CD4-positive, alpha-beta T cell treated with Interleukin-17A for 4 hours (primary cell): ENCODE measurements around the gene SMIM14.
"Not testable (repeated sequence)": the region's sequence is repeated elsewhere in the genome, so short reads cannot be mapped to it uniquely, and the experiment has no call there.

ENCODE experiments used
- DNase-seq: peaks from one replicate; pipeline ENCODE4 v3.0.0-alpha.2; 2020; ENCODE audit warnings: mixed read lengths

Gene SMIM14

DNA sequence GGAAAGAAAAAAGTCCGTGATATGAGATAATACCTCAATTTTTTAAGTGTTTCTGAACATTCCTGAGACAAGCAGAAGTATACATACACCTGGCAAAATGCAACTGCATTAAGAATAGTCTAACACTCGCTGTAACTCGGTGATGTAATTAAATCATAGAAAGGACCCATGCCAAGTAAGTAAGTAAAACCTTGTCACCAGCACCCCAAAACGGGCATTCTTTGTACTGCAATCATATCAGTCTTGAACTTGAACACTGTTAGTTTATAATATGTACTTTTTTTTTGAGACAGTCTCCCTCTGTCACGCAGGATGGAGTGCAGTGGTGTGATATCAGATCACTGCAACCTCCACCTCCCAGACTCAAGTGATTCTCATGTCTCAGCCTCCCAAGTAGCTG lies 47.4 kb downstream of the SMIM14 start:
- no peak for DNase-seq

DNA sequence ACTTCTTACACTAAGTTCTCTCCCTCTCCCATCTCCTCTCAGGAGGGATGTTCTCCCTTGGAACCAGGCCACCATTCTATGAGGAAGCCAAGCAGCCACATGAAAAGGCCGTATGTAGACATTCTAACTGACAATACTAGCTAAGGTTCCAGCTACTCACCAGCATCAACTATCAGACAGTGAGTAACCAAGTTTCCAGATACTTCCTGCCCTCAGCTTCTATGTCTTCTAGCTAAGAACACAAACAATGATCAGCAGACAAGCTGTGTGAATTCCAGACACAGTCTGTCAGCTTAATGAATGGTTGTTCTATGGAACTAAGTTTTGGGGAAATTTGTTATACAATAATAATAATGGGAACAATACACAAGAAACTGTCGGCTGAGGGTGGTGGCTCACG lies 50.8 kb downstream of the SMIM14 start:
- no peak for DNase-seq

DNA sequence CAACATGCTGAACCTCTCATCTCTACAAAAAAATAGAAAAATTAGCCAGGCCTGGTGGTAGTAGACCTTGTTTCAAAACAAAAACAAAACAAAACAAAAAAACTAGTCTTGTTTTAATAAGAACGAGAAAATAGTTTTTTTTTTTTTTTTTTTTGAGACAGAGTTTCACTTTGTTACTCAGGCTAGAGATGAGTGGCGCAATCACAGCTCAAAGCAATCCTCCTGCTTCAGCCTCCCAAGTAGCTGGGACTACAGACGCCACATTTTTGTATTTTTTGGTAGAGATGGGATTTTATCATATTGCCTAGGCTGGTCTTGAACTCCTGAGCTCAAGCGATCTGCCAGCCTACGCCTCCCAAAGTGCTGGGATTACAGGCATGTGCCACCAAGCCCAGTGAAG lies 63.7 kb downstream of the SMIM14 start:
- DNase-seq: no peak

DNA sequence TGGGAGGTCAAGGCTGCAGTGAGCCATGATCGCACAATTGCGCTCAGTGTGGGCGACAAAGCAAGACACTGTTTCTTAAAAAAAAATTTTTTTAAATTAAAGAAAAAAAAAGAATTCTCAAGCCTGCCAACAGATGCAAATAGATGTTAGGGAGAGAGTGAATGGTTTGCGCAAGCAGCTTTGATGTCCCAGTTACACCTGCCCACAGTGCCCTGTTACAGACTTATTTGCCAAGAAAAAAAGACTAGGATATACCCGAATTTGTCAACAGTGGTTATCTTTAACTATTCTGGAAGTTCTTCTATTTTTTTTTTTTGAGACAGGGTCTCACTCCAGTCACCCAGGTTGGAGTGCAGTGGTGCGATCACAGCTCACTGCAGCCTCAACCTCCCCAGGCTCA lies 67.2 kb downstream of the SMIM14 start:
- no peak for DNase-seq

DNA sequence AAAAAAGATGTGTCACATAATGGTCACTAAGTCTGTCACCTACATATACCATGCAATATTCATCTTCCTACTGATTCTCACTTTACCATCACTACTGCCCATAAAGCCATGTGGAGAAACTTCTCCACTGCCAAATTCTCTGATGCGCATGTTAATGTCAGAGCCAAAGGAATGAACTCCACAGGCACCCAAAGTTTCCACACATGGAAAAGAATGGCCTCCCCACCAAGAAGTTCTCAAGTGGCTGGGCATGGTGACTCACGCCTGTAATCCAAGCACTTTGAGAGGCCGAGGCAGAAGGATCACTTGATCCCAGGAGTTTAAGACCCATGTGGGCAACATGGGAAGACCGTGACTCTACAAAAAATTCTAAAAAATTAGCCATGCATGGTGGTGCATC lies 67.6 kb downstream of the SMIM14 start:
- no peak for DNase-seq

DNA sequence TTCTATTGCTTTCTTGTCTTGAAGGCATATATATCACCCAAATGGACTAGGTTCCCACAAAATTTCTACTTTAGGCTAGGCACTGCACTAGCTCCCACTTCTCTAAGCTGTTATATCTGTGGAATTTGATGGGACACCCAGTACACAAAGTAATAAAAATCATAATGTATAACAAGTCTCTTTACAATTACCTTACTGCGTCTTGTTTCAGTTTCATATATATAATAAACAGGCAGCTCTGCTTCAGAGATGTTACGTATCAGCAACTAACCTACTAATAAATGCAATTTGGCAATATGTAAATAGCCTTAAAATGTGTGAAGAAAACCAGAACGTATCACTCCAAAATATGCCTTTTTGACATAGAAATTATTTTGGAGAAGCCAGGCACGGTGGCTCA lies 69.5 kb downstream of the SMIM14 start:
- no peak for DNase-seq

DNA sequence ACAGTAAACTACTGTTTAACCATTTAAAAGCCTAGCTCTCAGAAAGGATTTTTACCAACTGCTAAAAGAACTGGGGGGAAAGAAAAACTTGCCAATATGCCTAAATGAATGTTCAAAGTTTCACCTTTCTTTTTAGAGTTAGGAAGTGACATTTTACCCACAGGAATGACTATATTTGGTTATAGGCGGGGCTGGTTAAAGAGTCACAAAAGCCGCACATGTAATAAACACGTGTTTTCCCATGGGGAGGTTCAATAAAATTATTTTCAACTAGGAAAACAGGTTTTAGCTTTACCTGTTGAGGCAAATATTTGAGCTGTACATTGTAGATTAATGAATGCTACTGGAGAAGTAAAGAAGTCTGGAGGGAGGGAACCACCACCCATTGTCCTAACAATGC lies 69.9 kb downstream of the SMIM14 start:
- no peak for DNase-seq

DNA sequence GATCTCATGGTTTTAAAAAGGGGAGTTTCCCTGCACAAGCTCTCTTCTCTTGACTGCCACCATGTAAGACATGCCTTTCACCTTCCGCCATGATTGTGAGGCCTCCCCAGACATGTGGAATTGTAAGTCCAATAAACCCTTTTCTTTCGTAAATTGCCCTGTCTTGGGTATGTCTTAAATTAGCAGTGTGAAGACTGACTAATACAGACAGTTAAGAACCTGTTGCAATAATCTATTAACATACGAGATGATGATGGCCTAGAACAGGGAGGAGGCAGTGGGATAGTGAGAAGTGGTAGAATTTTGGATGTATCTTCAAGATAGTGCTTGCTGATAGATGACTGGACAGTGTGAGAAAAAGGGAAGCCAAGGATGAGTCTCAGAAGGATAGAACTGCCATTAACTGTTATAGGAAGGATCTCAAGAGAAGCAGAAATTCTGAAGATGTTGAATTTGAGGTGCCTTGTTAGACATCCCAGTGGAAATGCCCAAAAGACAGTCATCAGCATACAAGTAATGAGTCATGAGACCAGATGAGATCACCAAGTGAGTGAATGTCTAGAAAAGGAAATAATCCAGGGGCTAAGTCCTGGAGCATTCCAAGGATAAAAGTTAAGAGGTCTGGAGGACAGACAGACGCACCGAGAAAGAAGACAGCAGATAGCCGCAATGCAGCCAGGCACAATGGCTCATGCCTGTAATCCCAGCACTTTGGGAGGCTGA lies 72.6 kb downstream of the SMIM14 start:
- no peak for DNase-seq

DNA sequence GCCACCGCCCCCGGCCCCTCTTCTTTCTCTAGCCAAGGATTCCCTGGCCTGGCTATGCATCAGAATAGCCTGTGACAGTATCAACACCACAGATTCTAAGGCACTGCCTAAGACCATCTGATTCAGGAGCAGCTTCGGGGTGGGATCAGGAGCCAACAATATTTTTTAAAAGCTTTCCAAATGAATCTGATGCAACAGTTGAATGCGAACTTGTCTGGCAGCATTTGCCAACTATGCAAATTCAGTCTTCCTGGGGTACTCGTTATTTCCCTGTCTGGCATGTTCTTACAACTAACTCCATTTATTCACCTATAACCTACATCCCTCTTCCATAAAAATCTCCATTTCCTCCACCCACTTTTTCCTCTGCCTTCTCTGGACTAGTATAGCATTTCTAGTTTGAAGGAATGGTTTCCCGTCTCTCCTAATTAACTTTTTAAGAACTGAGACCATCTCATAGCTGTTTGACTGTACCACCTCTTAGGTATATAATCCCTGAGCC lies 75.3 kb downstream of the SMIM14 start:
- DNase-seq: no peak

DNA sequence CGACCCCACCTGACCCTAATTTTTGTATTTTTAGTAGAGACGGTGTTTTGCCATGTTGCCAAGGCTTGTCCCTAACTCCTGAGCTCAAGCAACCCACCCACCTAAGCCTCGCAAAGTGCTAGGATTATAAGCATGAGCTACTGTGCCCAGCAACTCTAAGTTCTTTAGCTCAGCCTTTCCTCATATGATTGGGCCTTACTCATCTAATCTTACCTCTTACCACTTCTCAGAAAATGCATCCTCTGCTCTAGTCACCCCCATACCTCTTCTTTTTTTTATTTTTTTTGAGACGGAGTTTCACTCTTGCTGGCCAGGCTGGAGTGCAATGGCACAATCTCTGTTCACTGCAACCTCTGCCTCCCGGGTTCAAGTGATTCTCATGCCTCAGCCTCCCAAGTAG lies 75.9 kb downstream of the SMIM14 start:
- no peak for DNase-seq

DNA sequence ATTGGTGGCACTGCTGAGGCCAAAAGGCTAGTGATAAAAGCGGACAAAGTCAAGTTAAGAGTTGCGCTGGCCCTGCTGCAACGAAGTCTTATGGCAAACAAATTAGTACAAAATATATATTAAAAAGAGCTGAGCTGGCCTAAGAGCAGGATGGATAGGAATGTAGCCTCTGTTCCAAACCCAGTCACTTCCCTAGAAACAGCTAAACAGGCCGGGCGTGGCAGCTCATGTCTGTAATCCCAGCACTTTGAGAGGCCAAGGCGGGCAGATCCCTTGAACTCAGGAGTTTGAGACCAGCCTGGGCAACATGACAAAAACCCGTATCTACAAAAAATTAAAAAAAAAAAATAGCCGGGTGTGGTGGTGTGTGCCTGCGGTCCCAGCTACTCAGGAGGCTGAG lies 79.0 kb downstream of the SMIM14 start:
- DNase-seq: no peak

DNA sequence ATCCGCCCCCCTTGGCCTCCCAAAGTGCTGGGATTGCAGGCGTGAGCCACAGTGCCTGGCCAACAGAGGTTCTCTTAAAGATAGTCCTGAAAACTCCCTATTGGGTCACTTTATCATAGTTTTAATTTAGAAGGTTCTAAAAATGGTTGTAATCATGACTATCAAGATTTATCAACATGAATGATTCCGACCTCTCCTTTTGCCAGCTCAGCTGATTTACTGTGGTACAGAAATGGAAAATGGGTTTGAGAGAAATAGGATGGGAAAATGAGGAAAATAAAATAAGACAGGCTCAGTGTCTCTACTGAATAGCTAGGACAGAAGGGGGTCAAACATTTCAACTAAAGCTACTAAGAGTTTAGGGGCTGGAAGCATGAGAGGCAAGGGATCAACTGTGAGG lies 83.2 kb downstream of the SMIM14 start:
- no peak for DNase-seq

DNA sequence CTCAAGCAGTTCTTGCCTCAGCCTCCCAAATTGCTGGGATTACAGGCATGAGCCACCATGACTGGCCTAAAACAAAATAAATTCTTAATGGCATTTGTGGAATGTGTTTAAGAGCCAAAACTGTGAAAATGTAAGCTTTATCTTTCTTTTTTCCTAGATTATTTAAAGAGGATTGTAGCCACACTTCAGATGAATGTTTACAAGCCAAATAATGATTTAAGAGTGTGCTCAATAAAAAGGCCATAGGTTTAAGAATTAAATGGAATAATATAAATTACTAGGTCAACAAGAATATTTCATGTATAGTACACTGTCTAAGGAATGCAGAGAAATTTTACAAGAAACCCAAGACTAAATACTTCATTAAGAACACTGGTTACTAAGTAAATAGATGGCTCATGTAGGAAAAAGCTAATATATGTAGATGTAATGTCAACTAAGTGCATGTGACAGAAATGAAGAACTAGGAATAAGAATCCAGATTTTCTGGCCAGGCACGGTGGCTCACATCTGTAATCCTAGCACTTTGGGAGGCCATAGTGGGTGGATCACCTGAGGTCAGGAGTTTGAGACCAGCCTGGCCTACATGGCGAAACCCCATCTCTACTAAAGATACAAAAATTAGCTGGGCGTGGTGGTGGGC lies 90.1 kb downstream of the SMIM14 start:
- DNase-seq: no peak

DNA sequence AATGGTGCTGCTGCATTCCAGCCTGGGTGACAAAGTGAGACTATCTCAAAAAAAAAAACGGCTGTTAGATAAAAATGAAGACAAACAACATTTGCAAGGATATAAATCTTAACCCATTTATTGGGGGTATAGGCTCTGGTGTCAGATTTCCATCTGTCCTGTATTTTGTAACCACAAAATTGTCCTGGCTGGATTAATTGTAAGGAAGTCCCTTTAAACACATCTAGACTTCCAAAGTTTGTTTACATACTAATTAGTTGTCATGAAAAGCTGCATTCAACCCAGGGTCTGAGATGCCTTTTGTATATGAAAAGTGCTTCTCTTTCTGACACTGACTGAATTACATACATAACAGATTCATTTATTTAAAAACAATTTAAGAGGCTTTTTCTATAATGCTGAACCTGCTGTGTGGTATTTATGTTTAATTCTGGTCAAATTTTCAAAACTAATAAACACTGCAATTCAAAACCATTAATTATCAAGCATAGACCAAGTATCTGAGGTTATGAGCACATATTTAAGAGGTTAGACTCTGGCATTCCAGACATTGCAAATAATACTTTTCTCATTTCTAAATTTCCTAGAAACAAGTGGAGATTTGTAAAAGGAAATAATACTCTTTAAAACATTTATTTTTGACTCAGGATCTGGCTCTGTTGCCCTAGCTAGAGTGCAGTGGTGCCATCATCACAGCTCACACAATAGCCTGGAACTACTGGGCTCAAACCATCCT lies 93.9 kb downstream of the SMIM14 start:
- no peak for DNase-seq

DNA sequence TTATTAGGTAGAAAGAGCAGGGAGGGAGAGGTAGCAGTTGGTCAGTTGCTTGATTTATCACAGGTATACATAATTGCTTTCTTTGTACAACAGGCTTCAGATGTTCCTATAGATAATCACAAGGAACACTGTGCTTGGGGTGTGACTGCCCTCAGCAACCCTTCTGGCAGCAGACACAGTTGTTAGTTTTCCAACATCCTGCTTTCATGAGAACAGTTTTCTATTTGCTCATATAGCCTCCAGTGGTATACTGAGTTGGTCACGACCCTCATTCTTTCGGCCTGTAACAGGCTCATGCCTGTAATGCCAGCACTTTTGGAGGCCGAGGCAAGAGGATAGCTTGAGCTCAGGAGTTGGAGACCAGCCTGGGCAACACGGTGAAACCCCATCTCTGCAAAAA lies 94.6 kb downstream of the SMIM14 start:
- DNase-seq: not testable (repeated sequence)

DNA sequence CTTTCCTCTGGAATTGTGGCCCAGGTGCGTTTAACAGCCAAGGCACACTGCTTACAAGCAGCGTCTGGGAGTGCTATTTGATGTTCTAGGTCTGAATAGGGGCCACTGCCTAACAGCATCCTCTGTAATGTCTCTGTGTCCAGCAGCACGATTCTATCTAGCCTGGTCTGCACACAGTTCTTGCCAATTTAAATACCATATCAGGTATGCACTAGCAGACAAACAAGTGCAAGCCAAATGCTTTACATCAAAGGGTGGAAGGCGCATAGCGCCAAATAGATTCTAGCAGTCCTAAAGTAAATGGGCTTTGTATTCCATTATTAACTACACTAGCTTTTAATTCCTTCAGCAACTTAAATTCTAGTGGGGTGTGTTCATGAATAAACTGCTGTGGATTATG lies 95.6 kb downstream of the SMIM14 start:
- DNase-seq: no peak

DNA sequence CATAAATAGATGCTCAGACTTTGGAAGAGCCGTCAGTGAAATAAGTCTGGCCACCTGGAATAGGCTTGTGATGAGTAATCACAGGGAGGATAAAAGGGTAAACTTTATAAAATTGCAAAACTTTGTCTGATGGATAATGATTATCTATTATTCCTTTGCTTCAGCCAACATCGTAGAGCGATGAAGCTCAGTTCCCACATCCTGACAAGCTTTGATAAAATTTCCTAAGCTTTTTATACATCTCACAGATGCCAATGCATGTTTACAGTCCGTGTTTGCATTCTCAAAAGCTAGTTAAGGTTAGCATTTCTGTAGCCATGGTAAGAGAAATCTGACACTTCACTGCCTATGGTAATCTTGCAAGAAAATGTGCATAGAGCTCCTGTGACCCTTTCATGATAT lies 96.1 kb downstream of the SMIM14 start:
- DNase-seq: no peak

DNA sequence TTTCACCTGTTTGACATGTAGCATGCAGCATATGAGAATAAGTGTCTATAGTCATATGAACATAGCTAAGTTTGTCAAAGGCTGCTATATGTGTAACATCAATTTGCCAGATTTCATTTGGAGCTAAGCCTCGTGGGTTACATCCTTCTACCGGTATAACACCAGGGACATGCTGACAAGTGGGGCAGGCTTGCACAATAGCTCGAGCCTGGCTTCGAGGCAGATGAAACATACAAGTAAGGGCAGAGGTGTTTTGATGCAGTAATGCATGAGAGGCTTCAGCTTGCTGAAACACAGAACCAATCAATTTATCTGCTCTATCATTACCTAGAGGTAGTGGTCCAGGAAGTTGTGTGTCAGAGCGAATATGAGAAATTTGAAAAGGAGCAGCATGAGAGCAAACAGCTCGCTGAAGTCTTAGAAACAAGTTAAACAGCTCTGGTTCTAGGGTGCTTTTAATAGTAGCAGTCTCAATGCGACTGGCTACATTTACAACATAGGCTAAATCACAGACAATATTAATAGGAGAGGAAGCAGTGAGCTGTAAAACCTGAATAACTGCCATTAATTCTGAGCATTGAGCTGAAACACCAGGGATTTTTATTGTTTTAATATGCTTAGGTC lies 96.6 kb downstream of the SMIM14 start:
- DNase-seq: no peak

DNA sequence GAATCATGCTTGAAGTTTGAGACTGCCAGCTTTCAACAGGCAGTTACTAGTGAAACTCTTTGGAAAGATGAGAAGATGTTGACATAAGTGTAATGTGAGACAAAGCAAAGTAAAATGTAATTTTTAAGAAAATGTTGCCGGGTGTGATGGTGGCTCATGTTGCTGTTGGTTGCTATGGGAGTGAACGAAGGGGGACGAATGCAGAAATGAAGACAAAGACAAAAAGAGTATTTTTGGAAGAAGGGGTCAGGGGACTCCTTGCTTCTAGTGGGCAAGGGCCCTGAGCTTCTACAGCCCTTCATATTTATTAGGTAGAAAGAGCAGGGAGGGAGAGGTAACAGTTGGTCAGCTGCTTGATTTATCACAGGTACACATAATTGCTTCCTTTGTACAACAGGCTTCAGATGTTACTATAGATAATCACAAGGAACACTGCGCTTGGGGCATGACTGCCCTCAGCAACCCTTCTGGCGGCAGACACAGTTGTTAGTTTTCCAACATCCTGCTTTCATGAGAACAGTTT lies 99.5 kb downstream of the SMIM14 start:
- DNase-seq: no peak

DNA sequence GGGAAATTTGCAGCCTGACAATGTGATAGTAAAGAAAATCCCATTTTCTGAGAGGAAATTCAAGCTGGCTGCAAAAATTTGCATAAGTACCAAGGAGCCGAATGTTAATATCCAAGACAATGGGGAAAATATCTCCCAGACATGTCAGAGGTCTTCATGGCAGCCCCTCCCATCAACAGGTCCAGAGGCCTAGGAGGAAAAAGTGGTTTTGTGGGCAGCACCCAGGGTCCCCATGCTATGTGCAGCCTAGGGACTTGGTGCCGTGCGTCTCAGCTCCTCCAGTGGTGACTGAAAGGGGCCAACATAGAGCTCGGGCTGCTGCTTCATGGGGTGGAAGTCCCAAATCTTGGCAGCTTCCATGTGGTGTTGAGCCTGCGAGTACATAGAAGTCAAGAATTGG lies 105.1 kb downstream of the SMIM14 start:
- DNase-seq: no peak

DNA sequence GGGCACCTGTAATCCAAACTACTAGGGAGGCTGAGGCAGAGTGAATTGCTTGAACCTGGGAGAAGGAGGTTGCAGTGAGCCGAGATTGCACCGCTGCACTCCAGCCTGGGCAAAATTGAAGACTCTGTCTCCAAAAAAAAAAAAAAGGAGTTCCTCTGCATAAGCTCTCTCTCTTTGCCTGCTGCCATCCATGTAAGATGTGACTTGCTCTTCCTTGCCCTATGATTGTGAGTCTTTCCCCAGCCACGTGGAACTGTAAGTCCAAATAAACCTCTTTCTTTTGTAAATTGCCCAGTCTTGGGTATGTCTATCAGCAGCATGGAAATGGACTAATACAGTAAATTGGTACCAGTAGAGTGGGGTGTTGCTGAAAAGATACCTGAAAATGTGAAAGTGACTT lies 106.4 kb downstream of the SMIM14 start:
- DNase-seq: not testable (repeated sequence)

DNA sequence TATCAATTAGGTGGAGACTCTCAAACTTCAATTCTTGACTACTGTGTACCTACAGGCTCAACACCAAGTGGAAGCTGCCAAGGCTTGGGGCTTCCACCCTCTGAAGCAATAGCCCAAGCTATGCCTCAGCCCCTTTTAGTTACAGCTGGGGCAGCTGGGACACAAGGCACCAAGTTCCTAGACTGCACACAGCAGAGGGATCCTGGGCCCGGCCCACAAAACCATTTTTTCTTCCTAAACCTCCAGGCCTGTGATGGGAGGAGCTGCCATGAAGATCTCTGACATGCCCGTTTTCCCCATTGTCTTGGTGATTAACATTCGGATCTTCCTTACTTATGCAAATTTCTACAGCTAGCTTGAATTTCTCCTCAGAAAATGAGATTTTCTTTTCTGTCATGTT lies 108.0 kb downstream of the SMIM14 start:
- no peak for DNase-seq

DNA sequence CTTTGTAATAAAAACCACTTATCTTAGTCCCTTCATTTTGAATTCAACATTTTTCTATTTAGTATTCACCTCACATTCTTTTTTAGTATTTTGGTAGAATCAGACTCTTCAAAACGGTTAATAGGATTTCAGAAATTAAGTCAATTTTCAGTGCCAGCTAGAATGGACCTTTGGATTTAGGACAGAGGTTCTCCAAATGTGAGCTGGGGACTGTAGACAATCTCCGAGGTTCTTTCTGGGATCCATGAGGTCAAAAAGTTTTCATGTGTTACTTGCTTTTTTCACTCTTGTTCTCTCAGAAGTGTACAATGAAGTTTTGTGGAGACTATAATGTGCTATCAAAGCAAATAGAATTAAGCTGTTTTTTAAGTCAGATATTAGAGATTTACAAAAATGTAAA lies 109.1 kb downstream of the SMIM14 start:
- DNase-seq: no peak
